HL-60 (cell line): ENCODE results near the gene CNGB1.

Experiments
- CTCF ChIP-seq: IDR thresholded peaks from one replicate; pipeline ENCODE4 v1.5.1; 2011; ENCODE audit warnings: low read length, control low read depth, inconsistent platforms; ENCODE audit not compliant: insufficient read depth
- POLR2AphosphoS5 ChIP-seq: IDR thresholded peaks from 2 replicates; pipeline ENCODE4 v1.6.1; 2012; ENCODE audit warnings: low read depth
- REST ChIP-seq: IDR thresholded peaks from 2 replicates; pipeline ENCODE4 v1.6.1; 2012; ENCODE audit warnings: low read depth; ENCODE audit not compliant: insufficient replicate concordance
- SPI1 ChIP-seq: IDR thresholded peaks from 2 replicates; pipeline ENCODE4 v1.6.1; 2012; ENCODE audit warnings: low read depth, mild to moderate bottlenecking, borderline replicate concordance

- TF ChIP-seq CTCF: no peak
- TF ChIP-seq SPI1: no peak
- no peak for TF ChIP-seq POLR2AphosphoS5
- no peak for TF ChIP-seq REST
Observed at GRCh38 chr16:57904101-57904500, 66.8 kb downstream of the CNGB1 start.
